GM12878 (cell line): ENCODE data around the gene HSPA12B. TPM values are rescaled to one million over a fixed set of nuclear protein-coding genes. Genes with fewer than 3 reads are reported as not detected.
A peak's percentile ranks its signal among the peaks of the same experiment; 100 is the strongest.

ENCODE experiments used
- ATAC-seq: fragments of 200-7000 bp; cut with Tn5 transposase; 3 replicates; pipeline ENCODE4 v1.9.1; 2020; ENCODE audit warnings: mild to moderate bottlenecking, moderate library complexity
- BruUV-seq: library from RNA; stranded (reverse); fragments of 400-500 nt; replicated peaks from 2 replicates; lab custom pipeline; 2021; lab: Mats Ljungman, UMichigan
- CTCF ChIA-PET: fragments of 300-600 bp; sonication (Branson Sonifier 250); formaldehyde crosslinking; extraction: SDS; loops from one replicate; lab custom pipeline; 2021; ENCODE audit warnings: inconsistent platforms; lab: Yijun Ruan, JAX
- POLR2A ChIA-PET: fragments of 350-600 bp; formaldehyde crosslinking; extraction: SDS; loops from one replicate; lab custom pipeline; 2021; ENCODE audit warnings: inconsistent platforms; lab: Charles Lee
- RAD21 ChIA-PET: fragments of 300-600 bp; sonication (Branson Sonifier 250); formaldehyde crosslinking; loops from one replicate; lab custom pipeline; 2023; ENCODE audit warnings: antibody characterized with exemption; ENCODE audit not compliant: unreplicated experiment; lab: Charles Lee
- SMC1A ChIA-PET: fragments of 300-600 bp; sonication (Branson Sonifier 250); formaldehyde crosslinking; loops from one replicate; lab custom pipeline; 2023; ENCODE audit not compliant: unreplicated experiment, uncharacterized antibody; lab: Charles Lee
- DNase-seq: peaks from one replicate; pipeline ENCODE4 v3.0.0-alpha.2; 2011; ENCODE audit warnings: low read depth, low spot score
- FAIRE-seq: peaks from 3 replicates; lab custom pipeline; 2011; peaks lifted over from hg19 to GRCh38; lab: Jason Lieb, UNC
- H2AFZ ChIP-seq: 2 replicates; pipeline ENCODE4 v1.6.0; 2011; ENCODE audit warnings: low read depth, low read length, control low read depth; ENCODE audit not compliant: control insufficient read depth
- H3K27ac ChIP-seq: 2 replicates; pipeline ENCODE4 v1.5.1; 2011; ENCODE audit warnings: control low read depth; ENCODE audit not compliant: control insufficient read depth, insufficient read depth
- H3K27me3 ChIP-seq, 2 experiments: replicated peaks in 1 of 2; 2 replicates each; pipeline versions ENCODE4 v1.6.0 to v1.6.1; 2011; ENCODE audit warnings: low read length in 1 of 2; ENCODE audit not compliant: control insufficient read depth in 2 of 2, insufficient read depth in 2 of 2
- H3K36me3 ChIP-seq, 2 experiments: 2 replicates each; pipeline ENCODE4 v1.5.1; 2011; ENCODE audit warnings: low read length in 1 of 2; ENCODE audit not compliant: control insufficient read depth in 2 of 2, insufficient read depth in 2 of 2
- H3K4me1 ChIP-seq: 2 replicates; pipeline ENCODE4 v1.6.1; 2011; ENCODE audit warnings: mild to moderate bottlenecking, low read length, moderate library complexity, mixed read lengths; ENCODE audit not compliant: control insufficient read depth, insufficient read depth
- H3K4me2 ChIP-seq: 2 replicates; pipeline ENCODE4 v1.6.0; 2011; ENCODE audit warnings: control low read depth; ENCODE audit not compliant: control insufficient read depth, insufficient read depth
- H3K4me3 ChIP-seq: fragments of 200-600 bp; sonication (generic); 2 replicates; pipeline ENCODE4 v1.5.1; 2016
- H3K79me2 ChIP-seq: 2 replicates; pipeline ENCODE4 v1.6.0; 2011; ENCODE audit warnings: low read length; ENCODE audit not compliant: control insufficient read depth, insufficient read depth
- H3K9ac ChIP-seq: 2 replicates; pipeline ENCODE4 v1.8.0; 2011; ENCODE audit warnings: low read length, control low read depth, mixed read lengths; ENCODE audit not compliant: control insufficient read depth, insufficient read depth
- H3K9me3 ChIP-seq: replicated peaks from 3 replicates; pipeline ENCODE4 v1.5.1; 2011; ENCODE audit warnings: mild to moderate bottlenecking, low read length; ENCODE audit not compliant: control insufficient read depth, insufficient read depth
- H4K20me1 ChIP-seq: 2 replicates; pipeline ENCODE4 v1.6.0; 2011; ENCODE audit not compliant: control insufficient read depth, insufficient read depth
- DPF2 ChIP-seq: fragments of 450-650 bp; IDR thresholded peaks from 2 replicates; pipeline ENCODE4 v1.6.1; 2017; ENCODE audit warnings: mild to moderate bottlenecking
- MEF2B ChIP-seq: fragments of 450-650 bp; IDR thresholded peaks from 2 replicates; pipeline ENCODE4 v1.6.1; 2018; ENCODE audit warnings: mild to moderate bottlenecking, moderate library complexity; ENCODE audit not compliant: partially characterized antibody, poor library complexity, severe bottlenecking
- SPI1 ChIP-seq: IDR thresholded peaks from 2 replicates; pipeline ENCODE4 v1.6.1; 2011; ENCODE audit warnings: low read depth, mild to moderate bottlenecking, low read length, moderate library complexity, borderline replicate concordance; ENCODE audit not compliant: insufficient read depth
- WGBS: methylation state at CpG from one replicate; pipeline ENCODE4 v1.1.6; 2016; ENCODE audit warnings: low lambda C conversion rate; ENCODE audit not compliant: insufficient replicate concordance, insufficient coverage; ENCODE audit errors: missing lambda C conversion rate; 5-methylcytosine and 5-hydroxymethylcytosine counted together
- in situ Hi-C: fragments of 300-500 bp; cut with MboI; formaldehyde crosslinking; loops from 9 replicates; pipeline ENCODE4 v1.14.3; 2018; ENCODE audit warnings: mixed read lengths
- intact Hi-C: fragments of 100-400 bp; cut with micrococcal nuclease; formaldehyde crosslinking; loops from one replicate; pipeline ENCODE4 v1.14.2; 2022; ENCODE audit not compliant: unreplicated experiment
- polyA plus RNA-seq, 11 experiments: library from polyadenylated mRNA; depleted of rRNA in 4 of 11; unstranded in 6 of 11; stranded (reverse) in 5 of 11; fragments of >200 nt; fragmentation: Nextera tagmentation in 4 of 11; fragmentation: Illumina TruSeq in 1 of 11; extraction: Ambion mirVana in 4 of 11; extraction: Trizol in 1 of 11; gene quantifications; 1 replicate in 1 of 11; 2 replicates in 10 of 11; pipeline versions ENCODE4 v1.2.1 to v1.2.3, GENCODE V29; 2011 to 2016; ENCODE audit warnings: inconsistent platforms in 2 of 11, missing spikeins in 2 of 11, low read depth in 1 of 11
- total RNA-seq, 4 experiments: library from RNA; depleted of rRNA in 3 of 4; stranded (reverse); fragments of >200 nt in 3 of 4; fragmentation: Illumina TruSeq in 1 of 4; extraction: Trizol in 1 of 4; gene quantifications; 2 replicates each; pipeline versions ENCODE4 v1.2.1 to v1.2.3, GENCODE V29; 2013 to 2021
- TF ChIP-seq, protein P1 (sequence below): fragments of 450-650 bp; formaldehyde crosslinking; IDR thresholded peaks from 2 replicates; pipeline ENCODE4 v1.5.0; 2022; ENCODE audit warnings: mild to moderate bottlenecking, missing genetic modification characterization

HSPA12B gene
- total and polyA plus RNA-seq, 10 of the 15 experiments (the other 5 are each of a cell fraction or from before 2014, with no cell fraction given) = 0.08 TPM; not detected in 9

DNA sequence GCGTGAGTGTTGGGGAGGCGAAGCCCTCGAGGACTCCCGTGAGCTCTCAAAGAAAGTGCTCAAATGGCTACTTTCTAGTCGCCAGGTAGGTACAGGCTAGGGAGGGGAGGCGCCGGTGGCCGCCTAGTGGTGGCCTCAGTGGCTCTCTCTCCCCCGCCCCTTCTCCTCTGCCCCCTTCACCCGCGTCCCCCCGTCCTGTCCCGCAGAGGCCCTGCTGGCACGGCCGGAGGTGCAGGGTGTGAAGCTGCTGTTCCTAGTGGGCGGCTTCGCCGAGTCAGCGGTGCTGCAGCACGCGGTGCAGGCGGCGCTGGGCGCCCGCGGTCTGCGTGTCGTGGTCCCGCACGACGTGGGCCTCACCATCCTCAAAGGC, 18.8 kb downstream of the HSPA12B start (continued):
- TF ChIP-seq, protein P1, sequence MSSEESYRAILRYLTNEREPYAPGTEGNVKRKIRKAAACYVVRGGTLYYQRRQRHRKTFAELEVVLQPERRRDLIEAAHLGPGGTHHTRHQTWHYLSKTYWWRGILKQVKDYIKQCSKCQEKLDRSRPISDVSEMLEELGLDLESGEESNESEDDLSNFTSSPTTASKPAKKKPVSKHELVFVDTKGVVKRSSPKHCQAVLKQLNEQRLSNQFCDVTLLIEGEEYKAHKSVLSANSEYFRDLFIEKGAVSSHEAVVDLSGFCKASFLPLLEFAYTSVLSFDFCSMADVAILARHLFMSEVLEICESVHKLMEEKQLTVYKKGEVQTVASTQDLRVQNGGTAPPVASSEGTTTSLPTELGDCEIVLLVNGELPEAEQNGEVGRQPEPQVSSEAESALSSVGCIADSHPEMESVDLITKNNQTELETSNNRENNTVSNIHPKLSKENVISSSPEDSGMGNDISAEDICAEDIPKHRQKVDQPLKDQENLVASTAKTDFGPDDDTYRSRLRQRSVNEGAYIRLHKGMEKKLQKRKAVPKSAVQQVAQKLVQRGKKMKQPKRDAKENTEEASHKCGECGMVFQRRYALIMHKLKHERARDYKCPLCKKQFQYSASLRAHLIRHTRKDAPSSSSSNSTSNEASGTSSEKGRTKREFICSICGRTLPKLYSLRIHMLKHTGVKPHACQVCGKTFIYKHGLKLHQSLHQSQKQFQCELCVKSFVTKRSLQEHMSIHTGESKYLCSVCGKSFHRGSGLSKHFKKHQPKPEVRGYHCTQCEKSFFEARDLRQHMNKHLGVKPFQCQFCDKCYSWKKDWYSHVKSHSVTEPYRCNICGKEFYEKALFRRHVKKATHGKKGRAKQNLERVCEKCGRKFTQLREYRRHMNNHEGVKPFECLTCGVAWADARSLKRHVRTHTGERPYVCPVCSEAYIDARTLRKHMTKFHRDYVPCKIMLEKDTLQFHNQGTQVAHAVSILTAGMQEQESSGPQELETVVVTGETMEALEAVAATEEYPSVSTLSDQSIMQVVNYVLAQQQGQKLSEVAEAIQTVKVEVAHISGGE (CRISPR knock-in tag) = no peak
- TF ChIP-seq SPI1 = no peak

DNA sequence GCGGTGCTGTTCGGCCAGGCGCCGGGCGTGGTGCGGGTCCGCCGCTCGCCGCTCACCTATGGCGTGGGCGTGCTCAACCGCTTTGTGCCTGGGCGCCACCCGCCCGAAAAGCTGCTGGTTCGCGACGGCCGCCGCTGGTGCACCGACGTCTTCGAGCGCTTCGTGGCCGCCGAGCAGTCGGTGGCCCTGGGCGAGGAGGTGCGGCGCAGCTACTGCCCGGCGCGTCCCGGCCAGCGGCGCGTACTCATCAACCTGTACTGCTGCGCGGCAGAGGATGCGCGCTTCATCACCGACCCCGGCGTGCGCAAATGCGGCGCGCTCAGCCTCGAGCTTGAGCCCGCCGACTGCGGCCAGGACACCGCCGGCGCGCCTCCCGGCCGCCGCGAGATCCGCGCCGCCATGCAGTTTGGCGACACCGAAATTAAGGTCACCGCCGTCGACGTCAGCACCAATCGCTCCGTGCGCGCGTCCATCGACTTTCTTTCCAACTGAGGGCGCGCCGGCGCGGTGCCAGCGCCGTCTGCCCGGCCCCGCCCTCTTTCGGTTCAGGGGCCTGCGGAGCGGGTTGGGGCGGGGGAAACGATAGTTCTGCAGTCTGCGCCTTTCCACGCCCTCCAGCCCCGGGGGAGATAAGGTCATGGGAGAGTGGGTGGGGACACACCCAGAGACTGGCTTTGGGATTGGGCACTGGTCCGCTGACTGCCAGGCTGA, 19.3 kb downstream of the HSPA12B start:
- ChIA-PET POLR2A (no interaction called here), RAD21 (interaction anchor here (0.9 to 1.3 kb wide), 3 partner anchors 16 to 75 kb away, joined by 3 to 4 read pairs (median 4); partner anchors contain the start of gene ADISSP), SMC1A (interaction anchor here (1.7 to 2.7 kb wide), 2 partner anchors 17 to 35 kb away, joined by 3 to 12 read pairs; partner anchors contain the start of gene ADISSP), CTCF (interaction anchor here (1.3 to 4.1 kb wide), 5 partner anchors 15 to 104 kb away, joined by 4 to 52 read pairs (median 6); partner anchors contain the start of gene ADISSP)
- Histone ChIP-seq H3K27me3 (no peaks in the 10 kb centered on the region), H3K9ac (no peak overlapping the region), H3K4me2 (peak overlapping the region; percentile 33), H3K9me3 (no peaks in the 10 kb centered on the region), H3K36me3 (no peaks in the 10 kb centered on the region; a peak in 1 of 4 replicates), H2AFZ (no peak overlapping the region), H3K79me2 (no peaks in the 10 kb centered on the region), H3K27ac (no peak overlapping the region), H4K20me1 (no peaks in the 10 kb centered on the region), H3K4me1 (no peaks in the 10 kb centered on the region), H3K4me3 (no peak overlapping the region)
- peak; percentile 64 for ATAC-seq
- WGBS = 65% methylated on average over 55 of the region's 95 CpGs
- no peak for DNase-seq
- in situ Hi-C loops = no loop called here
- intact Hi-C loops = loop anchor here (2.0 kb wide), 1 partner anchor 15 kb away; the partner anchor contains the start of gene ADISSP
- TF ChIP-seq MEF2B = peak; percentile 39
- no peak for TF ChIP-seq DPF2
- FAIRE-seq = no peak
- no TSS peak for BruUV-seq
